ENCODE data around the gene SLC7A7.
"Not testable (repeated sequence)": the region's sequence is repeated elsewhere in the genome, so short reads cannot be mapped to it uniquely, and the experiment has no call there.

GRCh38 chr14:22860377-22860776, 45.1 kb upstream of the SLC7A7 start:
- TF ChIP-seq, protein P1, sequence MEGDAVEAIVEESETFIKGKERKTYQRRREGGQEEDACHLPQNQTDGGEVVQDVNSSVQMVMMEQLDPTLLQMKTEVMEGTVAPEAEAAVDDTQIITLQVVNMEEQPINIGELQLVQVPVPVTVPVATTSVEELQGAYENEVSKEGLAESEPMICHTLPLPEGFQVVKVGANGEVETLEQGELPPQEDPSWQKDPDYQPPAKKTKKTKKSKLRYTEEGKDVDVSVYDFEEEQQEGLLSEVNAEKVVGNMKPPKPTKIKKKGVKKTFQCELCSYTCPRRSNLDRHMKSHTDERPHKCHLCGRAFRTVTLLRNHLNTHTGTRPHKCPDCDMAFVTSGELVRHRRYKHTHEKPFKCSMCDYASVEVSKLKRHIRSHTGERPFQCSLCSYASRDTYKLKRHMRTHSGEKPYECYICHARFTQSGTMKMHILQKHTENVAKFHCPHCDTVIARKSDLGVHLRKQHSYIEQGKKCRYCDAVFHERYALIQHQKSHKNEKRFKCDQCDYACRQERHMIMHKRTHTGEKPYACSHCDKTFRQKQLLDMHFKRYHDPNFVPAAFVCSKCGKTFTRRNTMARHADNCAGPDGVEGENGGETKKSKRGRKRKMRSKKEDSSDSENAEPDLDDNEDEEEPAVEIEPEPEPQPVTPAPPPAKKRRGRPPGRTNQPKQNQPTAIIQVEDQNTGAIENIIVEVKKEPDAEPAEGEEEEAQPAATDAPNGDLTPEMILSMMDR (IDR thresholded peaks at IDR 0.05), result not testable (repeated sequence)
- not testable (repeated sequence) for TF ChIP-seq POLR2A (IDR thresholded peaks at IDR 0.05)
